Measurements from ENCODE around the gene MTX2. TPM values are rescaled to one million over a fixed set of nuclear protein-coding genes. Genes with fewer than 3 reads are reported as not detected.

Gene MTX2
- total and polyA plus RNA-seq, 9 of the 15 experiments (the other 6 are each of a cell fraction or from before 2014, with no cell fraction given): 38.1 to 170 (median 88.0) TPM

- TF ChIP-seq KAT7 (CRISPR knock-in tag; IDR thresholded peaks at IDR 0.05; ENCODE audit: borderline replicate concordance): peak; percentile 76
- no peak for TF ChIP-seq NCOA2 (IDR thresholded peaks at IDR 0.05; ENCODE audit: partially characterized antibody in 2 of 2)
- peak in 1 of 2 experiments; percentile 83; a peak in 2 of 4 replicates for TF ChIP-seq FOXA3 (CRISPR knock-in tag; conservative IDR thresholded peaks at IDR 0.05 in 1 of 2, IDR thresholded peaks at IDR 0.05 in 1 of 2)
- peak; percentile 28; the same call in 1 of the 2 replicates for TF ChIP-seq HOMEZ (CRISPR knock-in tag; IDR thresholded peaks at IDR 0.05)
- TF ChIP-seq MTA2 (IDR thresholded peaks at IDR 0.05; ENCODE audit: low read depth): no peak
- TF ChIP-seq RNF219 (CRISPR knock-in tag; IDR thresholded peaks at IDR 0.05): no peak
- TF ChIP-seq PHTF2 (CRISPR knock-in tag; IDR thresholded peaks at IDR 0.05): no peak
- no peak for TF ChIP-seq PBX2 (CRISPR knock-in tag; IDR thresholded peaks at IDR 0.05; ENCODE audit: low read depth)
- TF ChIP-seq PBX2 (tag; conservative IDR thresholded peaks at IDR 0.05; ENCODE audit: low read depth): no peak
- TF ChIP-seq FOXJ2 (tag; IDR thresholded peaks at IDR 0.05): no peak; the same call in 1 of the 2 replicates
- TF ChIP-seq RBM14 (IDR thresholded peaks at IDR 0.05; ENCODE audit: borderline replicate concordance, insufficient read depth, low read depth, low read length): no peak
- TF ChIP-seq ZNF280B (CRISPR knock-in tag; IDR thresholded peaks at IDR 0.05): no peak
- TF ChIP-seq ELK3 (CRISPR knock-in tag; IDR thresholded peaks at IDR 0.05): no peak
- TF ChIP-seq ZNF384 (IDR thresholded peaks at IDR 0.05; ENCODE audit: low read depth, low read length): no peak
- 0 out of 2 replicates have a peak, but pooled peaks have one; percentile 65 for TF ChIP-seq ZFPM2 (CRISPR knock-in tag; IDR thresholded peaks at IDR 0.05)
- TF ChIP-seq RB1 (IDR thresholded peaks at IDR 0.05; ENCODE audit: low read depth): peak; percentile 95
These were observed at the start of gene MTX2 (continued) for GRCh38 chr2:176269319-176270099.

All from K562 (cell line).